Ishikawa (cell line): ENCODE measurements around the gene TRAF3IP1.

Experiments
- CEBPB ChIP-seq: IDR thresholded peaks from 2 replicates; pipeline ENCODE4 v1.6.1; 2012
- EGR1 ChIP-seq: IDR thresholded peaks from 2 replicates; pipeline ENCODE4 v1.6.1; 2012
- EP300 ChIP-seq: IDR thresholded peaks from 2 replicates; pipeline ENCODE4 v1.6.1; 2012; ENCODE audit warnings: borderline replicate concordance
- FOXM1 ChIP-seq: IDR thresholded peaks from 2 replicates; pipeline ENCODE4 v1.6.1; 2012; ENCODE audit warnings: low read depth, borderline replicate concordance
- MAX ChIP-seq: IDR thresholded peaks from 2 replicates; pipeline ENCODE4 v1.6.1; 2012
- NFIC ChIP-seq: IDR thresholded peaks from 2 replicates; pipeline ENCODE4 v1.6.1; 2012
- RAD21 ChIP-seq: IDR thresholded peaks from 2 replicates; pipeline ENCODE4 v1.6.1; 2012; ENCODE audit warnings: low read depth
- REST ChIP-seq: IDR thresholded peaks from 2 replicates; pipeline ENCODE4 v1.6.1; 2012; ENCODE audit warnings: low read depth, mild to moderate bottlenecking
- TAF1 ChIP-seq: IDR thresholded peaks from 2 replicates; pipeline ENCODE4 v1.6.1; 2012; ENCODE audit warnings: low read depth, mild to moderate bottlenecking
- TCF12 ChIP-seq: IDR thresholded peaks from 2 replicates; pipeline ENCODE4 v1.6.1; 2012; ENCODE audit warnings: low read depth
- USF1 ChIP-seq: IDR thresholded peaks from 2 replicates; pipeline ENCODE4 v1.6.1; 2012
- YY1 ChIP-seq: IDR thresholded peaks from 2 replicates; pipeline ENCODE4 v1.6.1; 2012; ENCODE audit warnings: low read depth
- ZBTB7A ChIP-seq: IDR thresholded peaks from 2 replicates; pipeline ENCODE4 v1.6.1; 2012; ENCODE audit warnings: low read depth

DNA sequence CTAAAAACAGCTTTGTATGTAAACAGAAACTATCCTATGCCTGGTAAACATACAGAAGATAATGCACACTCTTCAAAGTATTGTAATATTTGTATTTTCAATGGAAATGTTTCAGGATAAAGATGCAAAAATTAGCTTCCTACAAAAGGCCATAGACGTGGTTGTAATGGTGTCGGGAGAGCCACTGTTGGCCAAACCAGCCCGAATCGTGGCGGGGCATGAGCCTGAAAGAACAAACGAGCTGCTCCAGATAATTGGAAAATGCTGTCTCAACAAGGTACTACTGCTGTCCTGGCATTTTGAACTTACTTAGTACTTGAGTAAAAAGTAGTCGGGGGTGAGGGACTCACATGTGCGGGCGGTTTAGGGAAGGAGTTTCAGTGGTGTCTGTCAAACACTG, 5.4 kb downstream of the TRAF3IP1 start:
- no peak for TF ChIP-seq FOXM1
- no peak for TF ChIP-seq REST
- TF ChIP-seq TAF1, result no peak
- TF ChIP-seq NFIC, result no peak
- no peak for TF ChIP-seq CEBPB
- TF ChIP-seq YY1, result no peak
- TF ChIP-seq MAX, result no peak
- TF ChIP-seq RAD21, result no peak
- no peak for TF ChIP-seq EP300
- no peak for TF ChIP-seq USF1
- no peak for TF ChIP-seq EGR1
- no peak for TF ChIP-seq ZBTB7A
- no peak for TF ChIP-seq TCF12
